Activated T-cell treated with anti-CD3 and anti-CD28 coated beads for 48 hours (primary cell): ENCODE measurements around the gene ALG3.

Source experiments
- DNase-seq: peaks from one replicate; pipeline ENCODE4 v3.0.0-alpha.2; 2020; ENCODE audit warnings: low read depth

ALG3 gene

DNA sequence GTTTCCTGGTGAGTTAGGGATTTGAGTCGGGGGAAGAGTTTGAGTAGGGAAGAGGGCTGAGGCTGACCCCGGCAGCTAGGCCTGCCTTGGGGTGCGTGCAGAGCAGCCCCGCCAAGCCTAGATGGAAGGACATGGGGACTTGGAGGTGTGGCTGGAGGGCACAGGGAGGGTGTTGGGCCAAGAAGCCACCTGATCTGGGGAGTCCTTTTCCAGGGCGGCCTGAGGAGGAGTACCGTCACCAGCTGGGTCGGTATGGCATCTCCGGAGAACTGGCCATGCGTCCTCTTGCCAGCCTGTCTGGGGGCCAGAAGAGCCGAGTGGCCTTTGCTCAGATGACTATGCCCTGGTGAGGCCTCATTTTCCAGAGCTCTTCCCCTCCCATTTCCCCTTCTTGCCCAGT lies 55.9 kb downstream of the ALG3 start:
- no peak for DNase-seq
